ENCODE data around the gene ARL8A.

DNA sequence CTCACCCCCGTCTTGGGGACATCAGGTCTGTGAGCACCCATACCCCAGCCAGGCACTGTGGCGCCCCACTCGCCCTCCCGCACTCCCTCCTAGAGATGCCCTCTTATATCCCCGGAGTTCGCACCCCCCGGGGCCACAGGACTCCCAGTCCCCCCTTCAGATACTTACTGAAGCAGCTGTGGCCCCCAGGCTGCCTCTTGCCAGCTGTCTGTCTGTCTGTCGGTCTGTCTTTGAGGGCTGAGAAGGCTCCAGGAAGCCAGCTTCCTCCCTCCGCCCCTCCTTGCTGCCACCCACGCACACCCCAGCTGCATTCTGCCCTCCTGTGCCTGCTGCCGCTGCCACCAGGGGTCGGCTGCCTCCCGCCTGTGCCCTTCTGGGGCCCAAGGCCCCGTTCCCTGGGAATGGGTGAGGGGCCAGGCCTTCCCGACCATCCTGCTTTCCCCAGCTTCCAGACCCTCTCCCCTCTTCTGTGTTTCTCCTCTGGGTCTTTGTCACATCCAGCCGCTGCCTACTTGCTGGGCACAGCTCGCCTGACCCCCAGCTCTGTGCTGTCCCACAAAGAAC, 15.9 kb upstream of the ARL8A start, which contains the start of gene PTPN7:
- TF ChIP-seq, protein P1, sequence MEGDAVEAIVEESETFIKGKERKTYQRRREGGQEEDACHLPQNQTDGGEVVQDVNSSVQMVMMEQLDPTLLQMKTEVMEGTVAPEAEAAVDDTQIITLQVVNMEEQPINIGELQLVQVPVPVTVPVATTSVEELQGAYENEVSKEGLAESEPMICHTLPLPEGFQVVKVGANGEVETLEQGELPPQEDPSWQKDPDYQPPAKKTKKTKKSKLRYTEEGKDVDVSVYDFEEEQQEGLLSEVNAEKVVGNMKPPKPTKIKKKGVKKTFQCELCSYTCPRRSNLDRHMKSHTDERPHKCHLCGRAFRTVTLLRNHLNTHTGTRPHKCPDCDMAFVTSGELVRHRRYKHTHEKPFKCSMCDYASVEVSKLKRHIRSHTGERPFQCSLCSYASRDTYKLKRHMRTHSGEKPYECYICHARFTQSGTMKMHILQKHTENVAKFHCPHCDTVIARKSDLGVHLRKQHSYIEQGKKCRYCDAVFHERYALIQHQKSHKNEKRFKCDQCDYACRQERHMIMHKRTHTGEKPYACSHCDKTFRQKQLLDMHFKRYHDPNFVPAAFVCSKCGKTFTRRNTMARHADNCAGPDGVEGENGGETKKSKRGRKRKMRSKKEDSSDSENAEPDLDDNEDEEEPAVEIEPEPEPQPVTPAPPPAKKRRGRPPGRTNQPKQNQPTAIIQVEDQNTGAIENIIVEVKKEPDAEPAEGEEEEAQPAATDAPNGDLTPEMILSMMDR (IDR thresholded peaks at IDR 0.05), result peak; percentile 69
- no peak for TF ChIP-seq EZH2 (IDR thresholded peaks at IDR 0.05; ENCODE audit: borderline replicate concordance, insufficient read depth, low read depth, low read length, poor library complexity, severe bottlenecking)

Measured in B cell (primary cell).